Skeletal muscle cell (primary cell): Measurements from ENCODE around the gene TRIM2.
"Not testable (repeated sequence)": the region's sequence is repeated elsewhere in the genome, so short reads cannot be mapped to it uniquely, and the experiment has no call there.

ENCODE experiments used
- DNase-seq: peaks from one replicate; pipeline ENCODE4 v3.0.0-alpha.2; 2010; ENCODE audit warnings: low read depth
- H3K4me3 ChIP-seq: 2 replicates; pipeline ENCODE4 v1.5.1; 2011; ENCODE audit warnings: low read depth, mild to moderate bottlenecking, control low read depth, low read length, moderate library complexity

TRIM2 gene

DNA sequence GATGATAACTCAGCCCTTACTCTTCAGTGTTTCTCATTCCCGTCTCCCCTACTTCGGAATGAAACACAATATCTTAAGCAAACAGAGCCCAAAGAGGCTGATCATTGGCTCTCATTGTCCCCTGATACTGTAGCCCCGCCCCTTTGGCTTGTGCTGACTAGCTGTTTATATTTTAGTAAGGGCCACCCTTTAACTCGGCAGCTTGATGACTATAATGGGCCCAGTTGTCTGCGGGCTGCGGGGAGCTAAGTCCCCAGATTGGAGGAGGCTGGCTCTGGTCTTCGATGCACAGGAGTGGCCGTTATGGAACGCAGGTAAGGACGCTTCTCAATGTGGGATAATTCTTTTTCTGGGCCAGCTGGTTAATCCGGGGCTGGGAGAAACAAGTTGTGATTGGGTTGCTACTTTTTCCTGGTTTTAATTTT is at the start of gene TRIM2:
TSS of gene TRIM2 (plus strand) at position 197 of the 425 bp plus-strand sequence. CDS start at position 285, 88 bp downstream.
- peak; percentile 52 for DNase-seq
- H3K4me3 ChIP-seq = peak within 1 kb of the TSS; percentile 30

DNA sequence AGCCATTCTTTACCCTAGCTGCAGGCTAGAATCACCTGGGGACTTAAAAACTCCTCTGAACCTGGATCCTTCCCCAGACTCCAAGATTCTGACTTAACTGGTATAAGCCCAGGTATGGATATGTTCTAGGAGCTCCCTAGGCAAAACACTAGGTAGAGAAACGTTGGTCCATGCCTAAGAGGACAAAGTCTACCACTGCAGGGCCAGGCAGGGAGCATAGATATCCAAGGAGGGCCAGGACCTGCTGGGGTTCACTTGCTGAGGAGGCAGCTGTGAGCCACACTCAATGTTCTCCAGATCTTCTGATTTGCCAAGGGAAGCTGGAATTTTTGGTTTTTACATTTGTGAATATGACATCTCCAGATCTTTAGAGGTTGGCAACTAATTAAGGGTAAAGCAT is 48.6 kb upstream of the TRIM2 start:
- no peak overlapping the region for H3K4me3 ChIP-seq
- DNase-seq = no peak

DNA sequence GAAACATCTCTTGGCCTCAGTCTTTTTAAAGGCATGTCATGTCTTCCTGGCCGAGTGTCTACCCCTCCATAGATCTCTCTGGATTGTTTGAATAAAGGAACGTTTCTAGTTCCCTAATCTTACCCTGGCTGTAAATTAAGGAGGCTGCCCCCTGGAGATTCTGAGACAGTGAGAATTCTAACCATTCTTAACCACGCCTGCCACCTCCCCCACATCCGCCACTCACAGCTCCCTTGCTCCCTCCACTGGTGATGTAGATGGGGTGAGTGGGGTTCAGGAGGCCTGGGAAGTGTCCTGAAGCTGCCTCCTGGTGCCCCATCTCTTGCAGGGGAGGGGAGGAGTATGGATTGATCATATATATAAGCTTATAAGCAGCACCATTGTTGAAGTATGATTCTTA is 48.0 kb upstream of the TRIM2 start:
- H3K4me3 ChIP-seq = no peak overlapping the region
- no peak for DNase-seq

DNA sequence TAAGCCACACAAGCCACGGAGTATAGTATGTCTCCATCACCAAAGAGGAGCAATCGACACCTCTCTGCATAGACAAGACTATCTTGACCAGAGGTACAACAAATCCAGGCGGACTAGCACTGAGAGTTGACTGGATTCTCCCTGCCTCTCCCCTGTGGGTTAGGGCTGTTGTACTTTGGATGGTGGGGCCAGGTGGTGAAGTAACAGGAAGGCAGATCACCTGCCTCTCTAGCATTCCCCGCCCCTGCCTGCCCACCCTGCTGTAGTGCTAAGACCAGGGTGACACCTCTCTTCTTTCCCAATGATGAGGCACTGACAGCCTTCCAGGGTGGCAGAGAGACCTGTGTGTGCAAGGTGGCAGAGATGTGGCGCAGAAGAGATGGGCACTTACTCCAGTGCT is 47.5 kb upstream of the TRIM2 start:
- no peak for DNase-seq
- no peak overlapping the region for H3K4me3 ChIP-seq

DNA sequence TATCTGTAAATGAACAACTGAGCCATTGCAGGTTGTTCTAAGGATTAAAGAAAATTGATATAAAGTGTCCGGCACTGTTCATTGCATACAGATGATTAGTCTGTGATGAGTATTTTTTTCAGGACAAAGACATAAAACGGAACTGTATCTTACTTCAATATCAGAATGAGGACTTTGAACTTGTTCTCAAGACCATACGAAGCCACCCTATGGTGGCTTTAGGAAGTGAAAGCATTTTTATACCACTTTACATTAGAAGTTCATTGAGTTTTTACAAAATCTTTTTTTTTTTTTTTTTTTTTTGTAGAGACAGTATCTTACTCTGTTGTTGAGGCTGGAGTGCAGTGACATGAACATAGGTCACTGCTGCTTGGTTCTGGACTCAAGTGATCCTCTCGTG is 45.2 kb upstream of the TRIM2 start:
- DNase-seq = no peak
- H3K4me3 ChIP-seq = no peak overlapping the region

DNA sequence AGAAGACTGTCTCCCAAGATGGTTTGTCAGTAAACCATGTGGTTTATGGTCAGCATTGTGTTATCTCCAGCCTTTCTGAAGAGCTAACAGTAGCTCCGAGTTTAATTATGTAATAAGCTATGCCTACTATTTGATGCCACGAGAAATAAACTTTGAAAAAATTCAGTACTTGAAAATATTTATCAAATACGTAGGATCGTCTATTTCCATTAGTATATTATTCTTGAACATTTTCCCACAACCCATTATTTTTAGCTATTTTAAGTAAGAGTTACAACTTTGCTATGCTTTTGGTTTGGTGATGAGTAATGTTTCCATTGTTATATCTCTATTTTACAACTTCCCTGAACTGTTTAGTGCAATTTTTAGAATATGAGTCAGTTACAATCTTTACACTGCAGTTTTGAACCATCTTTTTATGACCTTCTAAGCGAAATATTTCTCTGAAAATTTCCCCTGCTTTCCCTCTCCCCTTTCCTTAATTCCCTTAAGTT is 44.5 kb upstream of the TRIM2 start:
- DNase-seq = no peak
- no peak overlapping the region for H3K4me3 ChIP-seq

DNA sequence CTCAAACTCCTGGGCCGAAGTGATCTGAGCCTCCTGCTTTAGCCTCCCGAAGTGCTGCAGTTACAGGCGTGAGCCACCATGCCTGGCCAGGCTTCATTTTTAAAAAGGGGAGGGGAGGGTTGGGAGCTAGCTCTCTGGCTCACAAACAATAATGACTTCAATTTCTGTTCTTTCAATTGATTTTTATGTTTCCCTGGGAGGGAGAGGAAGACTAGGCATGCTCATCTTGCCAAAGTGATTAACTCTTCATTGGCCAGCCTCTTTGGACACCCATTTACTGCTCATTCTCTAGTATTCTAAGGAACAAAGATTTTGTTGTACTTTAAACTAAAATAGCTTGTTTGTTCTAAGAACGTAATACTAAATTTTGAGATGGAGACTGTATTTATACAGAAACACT is 43.4 kb upstream of the TRIM2 start:
- H3K4me3 ChIP-seq = no peak overlapping the region
- no peak for DNase-seq

DNA sequence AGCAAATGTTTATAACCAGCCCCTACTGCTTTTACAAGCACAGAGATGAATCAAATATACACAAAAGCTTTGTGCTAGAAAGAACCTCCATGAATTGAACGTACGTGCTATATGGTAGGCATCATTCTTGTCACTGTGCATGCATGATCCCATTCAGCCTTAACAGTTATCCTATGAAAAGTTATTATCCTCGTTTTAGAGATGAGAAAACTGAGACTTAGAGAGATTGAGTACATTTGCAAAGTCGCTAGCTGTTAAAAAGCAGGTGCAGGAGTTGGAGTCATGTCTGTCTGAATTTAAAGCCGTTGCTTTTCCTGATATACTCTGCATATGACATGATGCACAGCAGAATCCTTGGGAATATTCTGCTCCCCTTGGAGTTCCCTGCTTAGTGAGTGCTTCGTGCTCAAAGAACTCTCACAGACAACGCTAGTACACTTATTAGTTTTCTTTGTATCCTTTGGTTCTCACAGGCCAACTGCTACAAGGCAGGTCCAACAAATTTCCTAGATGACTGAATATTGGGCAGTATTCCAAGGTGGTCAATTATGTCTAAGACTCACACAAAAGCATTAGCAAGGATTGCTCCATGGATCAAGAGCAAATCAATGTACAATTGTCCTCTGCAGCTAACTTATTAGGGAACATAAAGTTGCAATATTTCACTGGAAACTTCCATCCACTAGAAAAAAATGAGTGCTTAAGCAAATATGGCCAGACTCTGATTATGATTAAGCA is 42.8 kb upstream of the TRIM2 start:
- H3K4me3 ChIP-seq = no peak overlapping the region
- DNase-seq = no peak

DNA sequence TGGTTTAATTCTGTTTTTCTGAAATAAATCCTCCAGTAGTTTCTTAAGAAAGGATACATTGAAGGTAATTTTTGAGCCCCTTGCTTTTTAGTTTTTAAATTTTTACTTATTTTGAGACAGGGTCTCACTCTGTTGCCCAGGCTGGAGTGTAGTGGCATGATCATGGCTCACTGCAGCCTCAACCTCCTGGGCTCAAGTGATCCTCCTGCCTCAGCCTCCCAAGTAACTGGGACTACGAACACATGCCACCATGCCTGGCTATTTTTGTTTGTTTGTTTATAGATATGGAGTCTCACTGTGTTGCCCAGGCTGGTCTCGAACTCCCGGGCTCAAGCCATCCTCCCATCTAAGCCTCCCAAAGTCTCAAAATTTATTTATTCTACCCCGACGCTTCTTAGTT is 39.0 kb upstream of the TRIM2 start:
- DNase-seq, H3K4me3 ChIP-seq: not testable (repeated sequence)

DNA sequence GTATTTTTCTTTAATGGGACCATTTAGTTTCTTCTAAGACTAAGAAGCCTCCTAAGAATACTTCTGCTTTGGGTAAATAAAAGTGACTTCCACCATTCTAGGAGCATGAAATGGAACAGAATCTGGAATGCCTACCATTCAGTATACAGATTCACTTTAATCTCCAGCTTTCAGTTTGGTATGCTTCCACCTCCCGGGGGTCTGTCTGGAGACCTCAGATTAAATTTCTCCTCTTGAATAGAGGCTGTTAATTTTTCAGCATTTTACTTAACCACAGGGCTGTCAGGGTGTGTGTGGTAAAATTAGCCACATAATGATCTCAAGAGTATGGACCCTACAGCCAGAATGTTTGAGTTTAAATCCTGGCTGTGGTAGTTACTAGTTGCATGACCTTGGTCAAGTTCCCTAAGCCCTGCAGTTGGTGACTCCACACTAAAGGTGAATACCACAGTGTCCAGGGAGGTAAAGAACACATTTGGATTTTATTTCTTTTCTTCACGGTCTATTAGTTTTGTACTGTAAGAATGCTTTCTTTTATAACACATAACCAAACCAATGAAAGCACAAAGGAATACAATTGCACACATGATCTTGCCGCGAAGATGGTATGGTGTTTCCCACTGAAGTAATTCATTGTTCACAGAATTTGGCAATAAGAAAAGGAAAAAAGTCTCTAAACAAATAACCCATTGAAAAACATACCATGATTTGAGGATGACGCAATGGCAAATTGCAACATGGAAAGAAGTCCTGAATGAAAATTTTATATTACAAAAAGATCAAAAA is 37.3 kb upstream of the TRIM2 start:
- H3K4me3 ChIP-seq = no peak overlapping the region
- DNase-seq = peak; percentile 50

DNA sequence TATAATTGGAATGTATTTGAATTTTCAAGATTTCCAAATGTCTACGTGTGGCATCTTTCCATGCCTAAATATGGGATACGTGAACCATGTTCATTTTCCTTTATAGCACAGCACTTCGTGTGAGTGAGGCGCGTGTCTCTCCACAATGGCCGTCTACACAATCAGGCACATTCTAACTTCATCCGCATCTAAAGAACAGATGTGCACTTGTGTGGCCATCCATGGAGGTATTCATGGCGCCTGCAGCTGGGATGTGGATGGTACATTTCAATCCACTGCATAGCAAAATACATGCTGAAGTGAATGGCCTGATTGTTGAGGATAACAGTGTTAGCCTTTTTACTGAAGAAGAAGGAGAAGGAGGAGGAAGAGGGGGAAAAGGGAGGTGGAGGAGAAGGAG is 34.5 kb upstream of the TRIM2 start:
- no peak overlapping the region for H3K4me3 ChIP-seq
- no peak for DNase-seq

DNA sequence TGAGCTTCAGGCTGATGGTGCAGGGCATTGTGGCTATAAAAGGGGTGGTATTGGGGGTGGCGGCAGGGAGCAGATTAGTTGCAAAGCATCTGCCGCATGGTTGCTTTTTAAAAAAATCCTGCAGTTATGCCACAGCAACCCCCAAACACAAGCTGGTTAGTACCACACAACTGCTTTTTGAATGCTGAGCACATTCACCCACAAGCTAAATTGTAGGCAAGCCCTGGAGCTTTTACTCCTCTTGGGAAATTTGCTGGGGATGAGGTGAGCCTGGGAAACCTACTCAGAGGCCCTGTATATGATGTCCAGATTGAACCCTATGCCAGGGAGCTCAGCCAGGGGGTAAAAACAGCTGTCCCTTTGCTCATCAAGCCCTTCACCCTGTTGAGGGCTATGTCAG is 33.8 kb upstream of the TRIM2 start:
- no peak overlapping the region for H3K4me3 ChIP-seq
- no peak for DNase-seq

DNA sequence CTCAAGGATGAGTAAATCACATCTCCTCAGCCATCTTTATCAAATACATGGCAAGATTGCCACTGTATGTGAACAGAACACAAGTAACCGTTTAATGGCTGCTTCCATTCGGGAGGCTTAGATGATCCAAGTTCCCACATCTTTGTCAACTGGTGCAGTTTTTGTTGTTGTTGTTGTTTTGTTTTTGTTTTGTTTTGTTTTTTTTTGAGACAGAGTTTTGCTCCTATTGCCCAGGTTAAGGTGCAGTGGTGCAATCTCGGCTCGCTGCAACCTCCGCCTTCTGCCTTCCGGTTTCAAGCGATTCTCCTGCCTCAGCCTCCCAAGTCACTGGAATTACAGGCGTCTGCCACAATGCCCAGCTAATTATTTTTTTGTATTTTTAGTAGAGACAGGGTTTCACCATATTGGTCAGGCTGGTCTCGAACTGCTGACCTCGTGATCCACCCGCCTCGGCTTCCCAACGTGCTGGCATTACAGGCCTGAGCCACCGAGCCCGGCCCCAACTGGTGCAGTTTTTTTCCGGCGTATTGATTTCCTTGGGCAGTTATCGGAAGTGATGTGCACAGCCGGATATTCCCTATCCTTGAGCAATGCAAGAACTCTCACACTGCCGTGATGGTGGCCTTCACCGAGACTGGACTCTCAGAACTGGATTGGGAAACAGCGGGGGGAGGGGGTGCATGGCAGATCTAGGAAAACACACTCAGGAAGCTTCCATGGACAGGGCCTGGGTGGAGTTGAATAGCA is 29.2 kb upstream of the TRIM2 start:
- H3K4me3 ChIP-seq = no peak overlapping the region
- no peak for DNase-seq

DNA sequence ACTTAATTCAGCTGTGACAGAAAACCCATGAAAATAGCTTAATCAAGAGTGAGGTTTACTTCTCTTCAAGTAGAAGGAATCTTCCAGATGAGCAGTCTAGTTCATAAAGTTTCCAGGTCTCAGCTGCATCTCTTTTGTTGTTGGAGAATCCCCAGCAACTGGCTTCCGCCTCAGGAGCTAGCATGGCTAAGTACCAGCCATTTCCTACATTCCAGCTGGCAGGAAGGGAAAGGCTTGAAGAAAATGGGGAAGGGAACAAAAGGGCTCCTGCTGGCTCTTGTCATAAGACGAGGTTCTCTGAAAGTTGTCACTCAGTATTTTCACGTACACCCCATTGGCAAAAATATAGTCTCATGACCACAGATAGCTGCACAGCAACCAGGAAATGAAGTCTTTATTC is 27.3 kb upstream of the TRIM2 start:
- no peak overlapping the region for H3K4me3 ChIP-seq
- DNase-seq = no peak

DNA sequence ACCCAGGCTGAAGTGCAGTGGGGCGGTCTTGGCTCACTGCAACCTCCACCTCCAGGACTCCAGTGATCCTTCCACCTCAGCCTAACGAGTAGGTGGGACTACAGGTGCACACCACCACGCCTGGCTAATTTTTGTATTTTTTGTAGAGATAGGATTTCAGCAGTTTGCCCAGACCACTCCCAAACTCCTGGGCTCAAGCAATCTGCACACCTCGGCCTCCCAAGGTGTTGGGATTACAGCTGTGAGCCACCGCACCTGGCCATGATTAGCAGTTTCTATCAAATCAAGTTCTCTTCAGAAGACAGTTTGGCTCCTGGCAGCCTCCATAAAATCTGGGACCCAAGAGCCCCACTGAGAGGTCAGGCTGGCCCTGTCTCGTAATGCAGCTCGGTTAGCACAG is 26.4 kb upstream of the TRIM2 start:
- no peak for DNase-seq
- no peak overlapping the region for H3K4me3 ChIP-seq

DNA sequence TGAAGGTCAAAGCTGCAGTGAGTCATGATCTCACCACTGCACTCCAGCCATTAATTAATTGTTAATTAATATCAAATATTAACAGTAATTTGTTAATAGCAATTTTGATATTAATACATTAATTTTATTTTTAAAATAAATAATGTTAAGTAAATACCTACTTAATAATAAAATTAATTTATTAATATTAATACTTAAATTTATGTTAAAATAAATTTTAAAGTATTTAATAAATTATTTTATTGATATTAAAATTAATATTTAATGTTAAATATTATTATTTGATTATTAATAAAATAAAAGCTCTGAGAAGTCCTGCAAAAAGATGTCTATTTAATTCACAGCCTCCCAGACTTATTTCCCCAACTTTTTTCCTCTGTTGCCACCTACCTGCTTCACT is 25.1 kb upstream of the TRIM2 start:
- H3K4me3 ChIP-seq = no peak overlapping the region
- DNase-seq = no peak

DNA sequence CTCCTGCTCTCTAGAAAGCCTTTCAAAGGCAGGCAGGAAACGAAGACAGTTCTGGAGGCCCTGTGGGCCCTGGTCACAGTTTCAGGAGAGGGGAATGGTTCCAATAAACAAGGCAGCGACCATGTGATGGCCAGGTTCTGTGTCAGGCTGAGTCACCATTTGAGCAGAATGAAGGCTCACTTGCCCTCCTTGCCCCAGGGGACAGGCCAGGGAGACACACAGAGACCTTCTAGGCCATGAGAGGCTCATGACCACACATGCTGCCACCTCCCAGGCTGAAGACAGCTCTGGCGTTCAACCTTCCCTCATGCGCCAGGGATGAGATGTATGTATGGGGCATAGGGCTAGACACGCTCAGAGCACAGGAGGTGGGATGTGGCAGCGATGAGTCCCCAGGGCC is 22.9 kb upstream of the TRIM2 start:
- no peak for DNase-seq
- no peak overlapping the region for H3K4me3 ChIP-seq

DNA sequence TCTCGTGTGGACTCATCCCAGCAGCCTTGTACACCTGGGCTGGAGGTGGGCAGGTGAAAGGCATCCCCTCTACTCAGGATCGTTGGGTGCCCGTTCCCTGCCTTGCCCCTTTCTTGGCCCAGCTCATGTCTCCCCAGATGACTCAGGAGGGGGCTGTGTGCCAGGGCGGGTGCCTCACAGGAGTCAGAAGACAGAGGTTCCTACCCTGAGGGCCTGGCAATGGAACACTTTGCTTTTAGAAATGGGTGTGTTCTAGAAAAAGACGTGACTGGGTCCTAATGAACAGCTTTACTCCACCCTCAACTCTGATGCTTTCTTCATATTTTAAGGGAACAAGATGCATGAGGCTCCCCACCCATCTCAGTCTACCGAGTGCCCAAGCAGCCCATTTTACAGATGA is 22.5 kb upstream of the TRIM2 start:
- DNase-seq = no peak
- no peak overlapping the region for H3K4me3 ChIP-seq

DNA sequence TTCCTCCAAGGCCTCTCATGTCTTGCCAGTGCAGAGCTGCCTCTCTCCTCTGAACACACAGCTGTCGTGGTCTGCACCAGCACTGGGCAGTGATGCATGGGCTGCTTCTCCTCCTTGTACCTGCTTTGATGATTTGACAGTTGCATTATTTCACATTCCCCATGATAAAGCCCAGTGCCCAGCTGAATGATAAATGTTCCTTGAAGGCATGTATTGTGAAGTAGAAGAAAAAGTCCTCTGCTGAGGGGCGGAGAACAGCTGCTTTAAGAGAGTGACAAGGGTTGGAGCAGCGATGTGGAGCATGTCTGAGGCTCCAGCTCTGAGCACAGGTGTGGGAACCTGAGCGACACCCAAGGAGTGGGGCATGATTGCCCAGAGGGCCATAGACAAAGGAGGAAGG is 21.1 kb upstream of the TRIM2 start:
- H3K4me3 ChIP-seq = no peak overlapping the region
- no peak for DNase-seq

DNA sequence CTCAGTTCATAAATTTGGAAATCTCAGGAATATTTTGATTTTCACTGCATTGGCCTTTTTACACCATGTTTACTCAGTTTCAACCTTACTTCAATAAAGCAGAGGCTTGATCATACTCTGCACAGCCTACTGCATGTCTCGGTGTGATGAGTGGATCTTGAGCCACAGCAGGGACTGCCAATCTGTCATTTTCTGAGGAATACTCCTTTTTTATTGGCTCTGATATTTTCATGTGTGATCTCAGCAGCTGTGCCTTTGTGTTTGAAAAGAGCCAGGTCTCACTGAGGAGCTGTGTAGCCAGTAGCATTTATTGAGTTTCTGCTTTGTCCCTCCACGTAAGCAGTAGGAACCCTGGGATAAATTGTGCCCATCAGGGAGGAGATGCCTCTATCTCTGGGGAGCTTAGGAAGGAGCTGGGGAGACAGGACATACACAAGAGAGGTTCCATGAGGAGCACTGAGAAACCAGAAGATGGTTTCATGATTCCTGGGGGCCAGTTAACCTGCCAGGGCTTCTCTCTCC is 18.9 kb upstream of the TRIM2 start:
- DNase-seq = no peak
- no peak overlapping the region for H3K4me3 ChIP-seq
